HEK293T (cell line): Measurements from ENCODE around the gene FHOD3.

Experiments used
- BHLHE40 ChIP-seq: fragments of 450-650 bp; IDR thresholded peaks from 2 replicates; pipeline ENCODE4 v1.6.1; 2016; ENCODE audit warnings: mild to moderate bottlenecking, moderate library complexity, borderline replicate concordance
- ELF4 ChIP-seq: fragments of 450-650 bp; IDR thresholded peaks from 2 replicates; pipeline ENCODE4 v1.6.1; 2017; ENCODE audit warnings: antibody characterized with exemption
- HDGF ChIP-seq: fragments of 450-650 bp; IDR thresholded peaks from 2 replicates; pipeline ENCODE4 v1.6.1; 2017; ENCODE audit warnings: antibody characterized with exemption, borderline replicate concordance
- NFRKB ChIP-seq: fragments of 450-650 bp; IDR thresholded peaks from 2 replicates; pipeline ENCODE4 v1.6.1; 2016; ENCODE audit warnings: mild to moderate bottlenecking, moderate library complexity
- PKNOX1 ChIP-seq: fragments of 450-650 bp; IDR thresholded peaks from 2 replicates; pipeline ENCODE4 v1.6.1; 2016
- SP1 ChIP-seq: fragments of 450-650 bp; IDR thresholded peaks from 2 replicates; pipeline ENCODE4 v1.6.1; 2017
- TARDBP ChIP-seq: fragments of 450-650 bp; IDR thresholded peaks from 2 replicates; pipeline ENCODE4 v1.6.1; 2016

DNA sequence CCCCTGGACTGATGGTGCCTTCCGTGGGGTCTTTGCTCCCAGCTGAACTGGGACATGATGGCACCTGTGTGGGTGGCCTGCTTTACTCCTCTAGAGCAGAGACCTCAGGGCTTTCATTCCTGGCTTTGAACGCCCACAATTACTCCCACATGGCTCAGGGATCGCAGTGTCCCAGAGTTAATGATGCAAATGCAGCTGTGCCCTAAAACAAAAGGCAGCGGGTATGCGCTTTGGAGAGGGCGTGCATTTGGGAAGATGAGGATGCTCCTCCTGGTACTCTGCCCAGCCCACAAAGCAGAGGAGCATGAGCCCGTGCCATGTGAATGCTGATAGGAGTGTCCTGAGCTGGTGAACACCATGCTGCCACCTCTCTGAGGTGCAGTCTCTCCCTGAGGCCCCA is 173.4 kb downstream of the FHOD3 start:
- TF ChIP-seq TARDBP (no peak), BHLHE40 (no peak), SP1 (no peak), NFRKB (no peak), HDGF (no peak), PKNOX1 (no peak), ELF4 (no peak)
